HG02571 (cell line): ENCODE data around the gene PDP2.

Experiments used
- ATAC-seq: cut with Tn5 transposase; IDR thresholded peaks from one replicate; pipeline ENCODE4 v1.9.1; 2021; ENCODE audit warnings: mild to moderate bottlenecking, moderate library complexity; ENCODE audit not compliant: unreplicated experiment

The PDP2 gene

GRCh38 chr16:66901626-66902025 lies 21.3 kb downstream of the PDP2 start:
- no peak for ATAC-seq

- ATAC-seq = no peak
Observed at GRCh38 chr16:66902648-66903543, 22.6 kb downstream of the PDP2 start.

GRCh38 chr16:66903544-66904427 lies 23.5 kb downstream of the PDP2 start:
- no peak for ATAC-seq

GRCh38 chr16:66904428-66904845 lies 24.1 kb downstream of the PDP2 start:
- ATAC-seq = no peak

GRCh38 chr16:66904846-66905632 lies 24.7 kb downstream of the PDP2 start:
- no peak for ATAC-seq

GRCh38 chr16:66905633-66906539 lies 25.6 kb downstream of the PDP2 start:
- ATAC-seq = no peak

GRCh38 chr16:66906916-66907836 lies 26.9 kb downstream of the PDP2 start:
- no peak for ATAC-seq

- ATAC-seq = no peak
Observed at GRCh38 chr16:66908116-66908515, 27.8 kb downstream of the PDP2 start.

GRCh38 chr16:66908762-66909559 lies 28.6 kb downstream of the PDP2 start:
- no peak for ATAC-seq

GRCh38 chr16:66910175-66910940 lies 30.0 kb downstream of the PDP2 start:
- ATAC-seq = no peak

- no peak for ATAC-seq
Observed at GRCh38 chr16:66911112-66911511, 30.8 kb downstream of the PDP2 start.

- no peak for ATAC-seq
Observed at GRCh38 chr16:66911801-66912200, 31.5 kb downstream of the PDP2 start.

GRCh38 chr16:66913081-66913480 lies 32.8 kb downstream of the PDP2 start:
- ATAC-seq = no peak

- no peak for ATAC-seq
Observed at GRCh38 chr16:66913711-66914110, 33.4 kb downstream of the PDP2 start.

GRCh38 chr16:66914541-66914940 lies 34.2 kb downstream of the PDP2 start:
- ATAC-seq = no peak

GRCh38 chr16:66915041-66915440 lies 34.7 kb downstream of the PDP2 start:
- ATAC-seq = no peak

GRCh38 chr16:66916518-66916917 lies 36.2 kb downstream of the PDP2 start:
- ATAC-seq = no peak
